H1 (cell line): Measurements from ENCODE around the gene TTF1. TPM values are rescaled to one million over a fixed set of nuclear protein-coding genes. Genes with fewer than 3 reads are reported as not detected.

ENCODE experiments used
- RNF2 ChIP-seq: fragments of 200-900, 300-1000 bp; sonication (generic); IDR thresholded peaks from 2 replicates; pipeline ENCODE4 v1.7.1; 2016; ENCODE audit warnings: borderline replicate concordance, low read depth, mild to moderate bottlenecking, antibody characterized with exemption, low read length; ENCODE audit not compliant: poor library complexity, severe bottlenecking; ENCODE audit errors: missing control alignments
- polyA plus RNA-seq, 7 experiments: library from polyadenylated mRNA; depleted of rRNA in 3 of 7; stranded (reverse) in 5 of 7; unstranded in 2 of 7; fragments of >200 nt in 5 of 7; fragments of 200-250 nt in 2 of 7; gene quantifications; 1 replicate in 5 of 7; 2 replicates in 1 of 7; 4 replicates in 1 of 7; pipeline versions ENCODE4 v1.2.1 to v1.2.3, GENCODE V29; 2011 to 2013; ENCODE audit warnings: missing spikeins in 2 of 7, mixed read lengths in 2 of 7
- total RNA-seq: library from RNA; stranded (reverse); fragmentation: NEBNext Ultra II Directional; extraction: Animal tissue kit (Norgen Biotek cat#: 25700); gene quantifications from 2 replicates; pipeline ENCODE4 v1.2.1, GENCODE V29; 2021

TTF1 gene
- total and polyA plus RNA-seq, 2 of the 8 experiments (the other 6 are each of a cell fraction or from before 2014, with no cell fraction given), result 7.8 to 22.2 TPM

- no peak for TF ChIP-seq RNF2
Measured at GRCh38 chr9:132367613-132368313, 38.9 kb downstream of the TTF1 start (continued).
